CD14-positive monocyte (primary cell): ENCODE measurements around the gene BBLN. TPM values are rescaled to one million over a fixed set of nuclear protein-coding genes. Genes with fewer than 3 reads are reported as not detected.

ENCODE experiments used
- DNase-seq, 3 donors: peaks; one replicate each; pipeline ENCODE4 v3.0.0-alpha.2; 2011 to 2022
- H2AFZ ChIP-seq: 2 replicates; pipeline ENCODE4 v1.6.0; 2012; ENCODE audit warnings: mild to moderate bottlenecking, low read depth, low read length, inconsistent platforms; ENCODE audit not compliant: insufficient read depth, poor library complexity, severe bottlenecking
- H3K27ac ChIP-seq, 2 donors: 1 replicate in 1 of 2; 2 replicates in 1 of 2; pipeline ENCODE4 v1.5.1; 2012 to 2013; ENCODE audit warnings: low read length in 2 of 2, control low read depth in 1 of 2, inconsistent platforms in 1 of 2, low read depth in 1 of 2, mild to moderate bottlenecking in 1 of 2
- H3K27me3 ChIP-seq, 2 donors: one replicate each; pipeline versions ENCODE4 v1.6.0 to v1.6.1; 2011 to 2013; ENCODE audit warnings: low read length in 2 of 2; ENCODE audit not compliant: control insufficient read depth in 2 of 2, insufficient read depth in 2 of 2
- H3K36me3 ChIP-seq, 2 donors: replicated peaks in 1 of 2; 1 replicate in 1 of 2; 2 replicates in 1 of 2; pipeline versions ENCODE4 v1.5.1 to v1.6.1; 2012 to 2013; ENCODE audit warnings: low read length in 2 of 2, control low read depth in 1 of 2, inconsistent platforms in 1 of 2, mild to moderate bottlenecking in 1 of 2; ENCODE audit not compliant: insufficient read depth in 2 of 2, control insufficient read depth in 1 of 2
- H3K4me1 ChIP-seq, 2 donors: 1 replicate in 1 of 2; 2 replicates in 1 of 2; pipeline versions ENCODE4 v1.5.1 to v1.6.1; 2012 to 2013; ENCODE audit warnings: low read length in 2 of 2, control low read depth in 1 of 2, inconsistent platforms in 1 of 2, mild to moderate bottlenecking in 1 of 2, moderate library complexity in 1 of 2; ENCODE audit not compliant: insufficient read depth in 2 of 2, control insufficient read depth in 1 of 2
- H3K4me2 ChIP-seq: replicated peaks from 2 replicates; pipeline ENCODE3; 2012; ENCODE audit warnings: low read length, moderate library complexity, mild to moderate bottlenecking; ENCODE audit not compliant: poor library complexity, severe bottlenecking; ENCODE audit errors: extremely low read depth
- H3K4me3 ChIP-seq, 3 experiments: fragments of 200-600 bp in 1 of 3; sonication (generic) in 1 of 3; replicated peaks in 1 of 3; 1 replicate in 2 of 3; 2 replicates in 1 of 3; pipeline ENCODE4 v1.5.1; 2011 to 2013; ENCODE audit warnings: low read length in 3 of 3, mild to moderate bottlenecking in 3 of 3, control low read depth in 2 of 3, low read depth in 2 of 3, inconsistent platforms in 1 of 3, moderate library complexity in 1 of 3
- H3K79me2 ChIP-seq: 2 replicates; pipeline ENCODE4 v1.6.0; 2012; ENCODE audit warnings: mild to moderate bottlenecking, control low read depth, inconsistent platforms, low read length, moderate library complexity; ENCODE audit not compliant: insufficient read depth
- H3K9ac ChIP-seq: 2 replicates; pipeline ENCODE4 v1.6.0; 2017; ENCODE audit warnings: low read length, mild to moderate bottlenecking; ENCODE audit not compliant: insufficient read depth, poor library complexity, severe bottlenecking
- H3K9me3 ChIP-seq, 2 donors: replicated peaks in 1 of 2; 1 replicate in 1 of 2; 2 replicates in 1 of 2; pipeline versions ENCODE4 v1.5.1 to v1.6.1; 2012 to 2013; ENCODE audit warnings: low read length in 2 of 2, control low read depth in 1 of 2; ENCODE audit not compliant: control insufficient read depth in 1 of 2, insufficient read depth in 1 of 2
- H4K20me1 ChIP-seq: 2 replicates; pipeline ENCODE4 v1.6.0; 2012; ENCODE audit warnings: mild to moderate bottlenecking, low read length, control low read depth, moderate library complexity; ENCODE audit not compliant: insufficient read depth
- H3K27ac Mint-ChIP-seq, 7 donors: one replicate each; pipeline ENCODE4 v1.8.0; 2020; ENCODE audit warnings: mild to moderate bottlenecking in 7 of 7, mixed read lengths in 7 of 7, moderate library complexity in 6 of 7, inconsistent platforms in 2 of 7
- H3K27me3 Mint-ChIP-seq, 3 donors: one replicate each; pipeline ENCODE4 v1.8.0; 2021 to 2022; ENCODE audit warnings: low read depth in 3 of 3, mild to moderate bottlenecking in 3 of 3, mixed read lengths in 3 of 3, moderate library complexity in 3 of 3, inconsistent platforms in 1 of 3
- H3K36me3 Mint-ChIP-seq, 2 donors: one replicate each; pipeline ENCODE4 v1.8.0; 2020; ENCODE audit warnings: mixed read lengths in 2 of 2, inconsistent platforms in 1 of 2, mild to moderate bottlenecking in 1 of 2
- H3K4me1 Mint-ChIP-seq: one replicate; pipeline ENCODE4 v1.8.0; 2020; ENCODE audit warnings: mild to moderate bottlenecking, mixed read lengths
- H3K4me3 Mint-ChIP-seq, 2 donors: one replicate each; pipeline ENCODE4 v1.8.0; 2020; ENCODE audit warnings: mild to moderate bottlenecking in 2 of 2, mixed read lengths in 2 of 2, moderate library complexity in 1 of 2
- H3K9me3 Mint-ChIP-seq, 7 donors: one replicate each; pipeline ENCODE4 v1.8.0; 2020 to 2022; ENCODE audit warnings: mixed read lengths in 7 of 7, mild to moderate bottlenecking in 6 of 7, moderate library complexity in 6 of 7, inconsistent platforms in 2 of 7
- CTCF ChIP-seq: fragments of 200-600 bp; IDR thresholded peaks from one replicate; pipeline ENCODE4 v1.8.0; 2022; ENCODE audit warnings: antibody characterized with exemption, mild to moderate bottlenecking
- WGBS: methylation state at CpG from one replicate; pipeline ENCODE4 v1.1.5; 2013; ENCODE audit warnings: missing lambda C conversion rate; ENCODE audit not compliant: insufficient coverage; 5-methylcytosine and 5-hydroxymethylcytosine counted together
- intact Hi-C, 2 donors: fragments of 100-400 bp; cut with micrococcal nuclease; formaldehyde crosslinking; loops; one replicate each; pipeline versions ENCODE4 v1.15.0 to v1.15.1; 2023
- polyA plus RNA-seq, 3 donors: library from polyadenylated mRNA; depleted of rRNA in 1 of 3; unstranded in 2 of 3; stranded (reverse) in 1 of 3; fragments of 300-500 nt in 2 of 3; fragments of >200 nt in 1 of 3; fragmentation: Illumina TruSeq in 2 of 3; gene quantifications; 1 replicate in 2 of 3; 2 replicates in 1 of 3; pipeline ENCODE4 v1.2.3, GENCODE V29; 2012 to 2021

The BBLN gene
- polyA plus RNA-seq, 3 donors: 51.5 to 74.8 (median 54.5) TPM

GRCh38 chr9:128142596-128142995, 17.5 kb upstream of the BBLN start:
- intact Hi-C loops: no loop called here
- Mint-ChIP-seq H3K27ac (peak overlapping the region in 1 of 7 donors; percentile 60), H3K27me3 (peaks cover 0 to 4% (median 2%) of the 10 kb centered on the region in 3 donors), H3K4me1 (peaks cover 14% of the 10 kb centered on the region), H3K4me3 (no peak overlapping the region), H3K9me3 (no peaks in the 10 kb centered on the region), H3K36me3 (no peaks in the 10 kb centered on the region)
- no peaks in the 10 kb centered on the region for H3K9me3 ChIP-seq
- no peaks in the 10 kb centered on the region for H3K36me3 ChIP-seq
- H3K27me3 ChIP-seq: no peaks in the 10 kb centered on the region
- no peaks in the 10 kb centered on the region for H3K79me2 ChIP-seq
- no peak overlapping the region for H3K9ac ChIP-seq
- no peak overlapping the region for H3K27ac ChIP-seq
- no peak for DNase-seq
- WGBS: no CpG with 5 or more reads among the region's 2 CpGs
- TF ChIP-seq CTCF: no peak
- H2AFZ ChIP-seq: no peak overlapping the region
- peaks cover 6 to 10% of the 10 kb centered on the region in 2 donors for H3K4me1 ChIP-seq
- no peak overlapping the region for H3K4me3 ChIP-seq
- no peak overlapping the region for H3K4me2 ChIP-seq
- H4K20me1 ChIP-seq: no peaks in the 10 kb centered on the region

GRCh38 chr9:128143525-128144238, 16.4 kb upstream of the BBLN start:
- Mint-ChIP-seq H3K27ac (no peak overlapping the region), H3K4me3 (no peak overlapping the region), H3K36me3 (no peaks in the 10 kb centered on the region), H3K4me1 (peaks cover 14% of the 10 kb centered on the region), H3K27me3 (peaks cover 0 to 5% (median 2%) of the 10 kb centered on the region in 3 donors), H3K9me3 (no peaks in the 10 kb centered on the region)
- no peak for DNase-seq
- no peak overlapping the region for H2AFZ ChIP-seq
- no peaks in the 10 kb centered on the region for H3K36me3 ChIP-seq
- intact Hi-C loops: no loop called here
- H3K9ac ChIP-seq: no peak overlapping the region
- no peak overlapping the region for H3K27ac ChIP-seq
- H4K20me1 ChIP-seq: no peaks in the 10 kb centered on the region
- H3K4me1 ChIP-seq: peaks cover 6 to 10% of the 10 kb centered on the region in 2 donors
- no peaks in the 10 kb centered on the region for H3K9me3 ChIP-seq
- no peaks in the 10 kb centered on the region for H3K27me3 ChIP-seq
- no peak for TF ChIP-seq CTCF
- 77% methylated on average over 8 of the region's 8 CpGs for WGBS
- H3K4me3 ChIP-seq: no peak overlapping the region
- no peaks in the 10 kb centered on the region for H3K79me2 ChIP-seq
- H3K4me2 ChIP-seq: peak overlapping the region; percentile 15
